Daoy (cell line): ENCODE results near the gene RAB7A. TPM values are rescaled to one million over a fixed set of nuclear protein-coding genes. Genes with fewer than 3 reads are reported as not detected.
"Not testable (repeated sequence)": the region's sequence is repeated elsewhere in the genome, so short reads cannot be mapped to it uniquely, and the experiment has no call there.

Experiments
- DNase-seq: peaks from one replicate; pipeline ENCODE4 v3.0.0-alpha.2; 2015; ENCODE audit warnings: low read depth
- total RNA-seq: library from RNA; depleted of rRNA; stranded (reverse); fragments of >200 nt; shearing (Covaris generic); gene quantifications from 2 replicates; pipeline ENCODE4 v1.2.3, GENCODE V29; 2014

RAB7A gene
- total RNA-seq, 1 experiment from 2014 or later, result 42.7 TPM

DNA sequence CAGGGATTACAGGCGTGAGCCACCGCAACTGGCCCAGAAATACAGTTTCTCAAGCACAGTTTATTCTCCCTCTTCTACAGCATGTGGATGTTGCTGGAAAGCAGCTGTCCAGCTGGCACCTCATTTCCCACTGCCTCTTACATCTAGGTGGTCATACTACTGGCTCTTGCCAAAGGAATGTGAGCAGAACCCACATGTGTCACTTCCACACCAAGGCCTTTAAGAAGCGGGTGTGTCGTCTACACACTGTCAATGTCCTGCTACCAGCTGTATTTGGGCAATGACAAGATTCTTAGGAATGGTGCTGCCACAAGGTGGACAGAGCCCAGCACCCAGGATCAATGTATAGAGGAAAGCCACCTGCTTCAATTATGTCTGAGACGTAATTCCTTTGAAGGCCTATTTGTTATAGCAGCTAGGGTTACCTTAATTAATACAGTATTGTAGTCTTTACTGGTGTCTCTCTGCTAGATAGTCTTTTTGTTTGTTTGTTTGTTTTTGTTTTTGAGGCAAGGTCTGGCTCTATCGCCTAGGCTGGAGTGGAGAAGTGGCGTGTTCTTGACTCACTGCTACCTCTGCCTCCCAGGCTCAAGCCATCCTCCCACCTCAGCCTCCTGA lies 15.1 kb upstream of the RAB7A start:
- no peak for DNase-seq

DNA sequence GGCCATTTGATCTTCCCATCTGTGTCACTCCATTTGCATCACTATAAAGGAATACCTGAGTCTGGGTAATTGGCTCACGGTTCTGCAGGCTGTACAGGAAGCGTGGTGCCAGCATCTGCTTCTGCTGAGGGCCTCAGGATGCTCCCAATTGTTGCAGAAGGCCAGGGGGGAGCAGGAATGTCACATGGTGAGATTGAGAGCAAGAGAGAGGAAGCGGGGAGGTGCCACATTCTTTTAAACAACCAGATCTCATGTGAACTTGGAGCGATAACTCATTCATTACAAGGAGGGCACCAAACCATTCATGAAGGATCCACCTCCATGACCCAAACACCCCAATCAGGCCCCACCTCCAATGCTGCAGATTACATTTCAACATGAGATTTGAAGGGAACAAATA lies 13.1 kb upstream of the RAB7A start:
- no peak for DNase-seq

DNA sequence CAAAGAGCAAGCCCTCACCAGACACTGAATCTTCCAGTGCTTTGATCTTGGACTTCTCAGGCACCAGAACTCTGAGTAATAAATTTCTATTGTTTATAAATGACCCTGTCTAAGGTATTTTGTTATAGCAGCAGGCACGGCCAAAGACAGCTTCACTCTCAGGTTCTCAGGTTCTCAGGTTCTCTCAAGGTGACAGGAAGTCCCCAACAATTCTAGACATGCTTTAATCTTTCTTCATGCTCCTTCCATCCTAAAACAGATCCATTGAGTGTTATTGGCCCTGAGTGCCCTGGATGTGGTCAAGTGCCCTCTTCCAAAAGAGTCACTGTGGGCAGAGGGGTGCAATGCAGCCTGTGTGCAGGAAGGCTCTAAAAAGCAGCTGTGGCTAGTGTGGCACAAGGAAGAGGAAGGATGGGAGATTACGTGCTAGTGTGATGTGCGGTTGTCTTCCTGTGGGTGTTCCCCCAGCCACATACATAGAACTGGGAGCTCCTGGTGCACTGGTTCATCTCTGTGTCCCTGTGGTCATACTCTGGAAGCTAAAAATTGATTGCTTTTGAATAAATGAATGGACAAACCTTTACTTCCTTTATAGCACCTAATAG lies 11.0 kb upstream of the RAB7A start:
- DNase-seq, result no peak

DNA sequence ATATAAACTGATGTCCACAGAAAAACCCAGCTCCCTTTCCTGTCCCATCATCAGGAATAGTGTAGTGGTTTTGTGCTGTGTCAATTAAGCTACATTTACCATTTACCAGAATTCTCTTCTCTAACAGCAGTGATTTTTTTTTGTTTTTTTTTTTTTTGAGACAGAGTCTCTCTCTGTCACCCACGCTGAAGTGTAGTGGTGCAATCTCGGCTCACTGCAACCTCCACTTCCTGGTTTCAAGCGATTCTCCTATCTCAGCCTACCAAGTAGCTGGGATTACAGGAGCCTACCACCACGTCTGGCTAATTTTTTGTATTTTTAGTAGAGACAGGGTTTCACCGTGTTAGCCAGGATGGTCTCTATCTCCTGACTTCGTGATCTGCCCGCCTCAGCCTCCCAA lies 7.1 kb upstream of the RAB7A start:
- DNase-seq, result not testable (repeated sequence)

DNA sequence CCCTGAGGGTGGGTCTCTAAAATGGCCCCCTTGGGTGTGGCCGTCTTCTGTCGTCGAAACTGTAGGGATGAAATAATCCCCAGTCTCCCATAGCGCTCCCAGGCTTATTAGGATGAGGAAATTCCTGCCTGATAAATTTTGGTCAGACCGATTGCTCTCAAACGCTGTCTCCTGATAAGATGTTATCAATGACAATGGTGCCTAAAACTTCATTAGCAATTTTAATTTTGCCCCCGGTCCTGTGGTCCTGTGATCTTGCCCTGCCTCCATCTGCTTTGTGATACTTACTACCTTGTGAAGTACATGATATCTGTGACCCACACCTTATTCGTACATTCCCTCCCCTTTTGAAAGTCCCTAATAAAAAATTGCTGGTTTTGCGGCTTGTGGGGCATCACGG lies 5.1 kb upstream of the RAB7A start:
- DNase-seq, result no peak

DNA sequence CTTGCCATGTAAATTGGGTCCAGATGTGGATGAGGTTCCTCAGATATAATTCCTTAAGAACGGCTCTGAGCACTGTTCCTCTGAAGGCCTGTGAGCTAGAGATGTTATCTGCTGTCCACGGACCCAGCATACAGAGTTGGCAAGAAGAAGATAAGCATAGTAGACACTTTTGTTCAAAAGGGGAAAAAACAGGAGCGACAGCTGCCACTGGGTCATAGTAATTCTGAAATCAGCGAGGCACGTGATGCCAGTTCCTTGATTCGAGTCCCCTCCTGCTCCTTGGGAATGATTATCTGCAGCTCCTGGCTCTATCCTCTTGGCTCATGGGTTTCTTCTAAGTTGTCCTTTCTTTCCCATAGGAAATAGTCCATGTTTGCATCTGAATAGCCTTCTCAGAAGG lies 2.5 kb upstream of the RAB7A start:
- no peak for DNase-seq

DNA sequence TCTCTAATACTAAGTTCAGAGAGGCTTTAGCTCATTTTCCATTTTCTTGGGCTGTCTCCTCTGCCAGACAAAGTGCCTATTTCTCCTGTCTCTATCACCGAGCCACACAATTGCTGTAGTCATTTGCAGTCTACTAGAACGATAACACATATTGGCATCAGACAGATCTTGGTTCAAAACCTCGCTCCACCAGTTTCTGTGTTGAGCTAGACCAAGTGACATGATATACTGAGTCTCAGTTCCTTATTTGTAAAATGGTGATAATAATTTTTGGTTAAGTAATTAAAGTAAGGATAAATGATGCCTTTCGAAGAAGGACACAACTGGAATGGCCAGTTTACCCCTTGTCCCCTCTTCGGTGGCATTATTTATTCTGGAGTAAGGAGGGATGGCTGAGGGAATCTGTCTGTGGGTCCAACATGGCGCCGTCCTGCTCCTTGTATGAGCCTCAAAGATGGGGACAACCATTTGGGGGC lies 398 bp upstream of the RAB7A start:
- DNase-seq, result no peak

DNA sequence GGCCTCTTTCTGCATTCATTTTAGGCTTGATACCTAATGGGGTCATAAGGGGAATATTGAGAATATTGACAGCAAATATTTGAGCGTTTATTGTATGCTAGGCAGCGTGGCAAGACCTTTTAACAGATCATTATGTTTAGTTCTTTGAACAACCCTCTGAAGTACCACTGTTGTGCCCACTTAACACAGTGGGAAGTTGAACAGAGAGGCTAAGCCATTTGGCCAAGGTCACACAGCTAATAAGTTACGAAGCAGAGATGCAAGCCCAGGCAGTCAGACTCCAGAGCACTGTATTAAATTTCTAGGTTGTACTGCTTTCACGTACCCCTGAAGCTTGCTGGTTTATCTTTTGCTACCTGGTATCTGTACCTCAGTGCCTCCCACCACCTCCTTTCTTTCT lies 1.1 kb downstream of the RAB7A start:
- no peak for DNase-seq

DNA sequence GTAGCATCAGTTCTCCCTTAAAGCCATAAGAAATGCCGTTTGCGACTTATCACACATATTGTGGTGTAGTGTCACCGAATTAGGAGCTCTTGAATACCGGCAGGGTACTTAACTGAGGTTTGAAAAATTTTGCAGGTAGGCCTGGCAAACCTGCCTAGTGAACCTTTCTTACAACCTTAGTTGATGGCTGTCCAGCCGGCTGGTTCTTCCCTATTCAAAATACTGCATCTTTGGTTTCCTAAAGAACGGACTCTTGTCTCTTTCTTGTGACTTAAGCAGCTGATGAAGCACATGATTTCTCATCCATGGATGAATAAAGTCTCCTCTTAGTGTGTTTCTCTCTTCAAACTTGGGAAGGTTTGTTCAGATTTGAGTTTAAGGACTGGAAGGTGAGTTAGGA lies 1.5 kb downstream of the RAB7A start:
- no peak for DNase-seq

DNA sequence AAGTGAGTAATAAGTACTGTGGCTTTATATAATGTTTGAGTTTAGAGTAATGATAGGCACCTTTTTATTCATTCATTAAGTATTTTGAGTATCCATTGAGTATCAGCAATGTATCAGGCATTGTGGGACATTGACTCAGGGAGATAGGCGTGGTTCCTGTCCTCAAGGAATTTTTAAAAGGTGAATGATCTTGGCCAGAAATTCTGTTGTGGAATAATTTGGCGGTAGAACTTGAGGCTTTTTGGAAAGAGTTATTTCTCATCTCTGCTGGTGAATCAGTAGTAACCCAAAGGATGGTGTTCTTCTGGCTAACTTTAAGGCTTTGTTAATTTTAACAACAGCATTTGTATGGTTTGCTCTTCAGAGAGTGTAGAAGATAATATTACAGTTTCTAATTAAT lies 2.0 kb downstream of the RAB7A start:
- no peak for DNase-seq

DNA sequence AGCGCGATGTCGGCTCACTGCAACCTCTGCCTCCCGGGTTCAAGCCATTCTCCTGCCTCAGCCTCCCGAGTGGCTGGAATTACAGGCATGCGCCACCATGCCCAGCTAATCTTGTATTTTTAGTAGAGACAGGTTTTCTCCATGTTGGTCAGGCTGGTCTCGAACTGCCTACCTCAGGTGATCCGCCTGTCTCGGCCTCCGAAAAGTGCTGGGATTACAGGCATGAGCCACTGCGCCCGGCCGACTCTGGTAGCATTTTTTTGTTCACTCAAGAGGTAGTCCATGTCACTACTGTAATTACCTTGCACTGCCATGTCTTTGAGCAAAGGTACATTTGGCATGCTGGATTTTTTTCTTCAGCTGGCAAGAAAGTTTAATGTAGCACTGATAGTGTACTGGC lies 2.5 kb downstream of the RAB7A start:
- not testable (repeated sequence) for DNase-seq

DNA sequence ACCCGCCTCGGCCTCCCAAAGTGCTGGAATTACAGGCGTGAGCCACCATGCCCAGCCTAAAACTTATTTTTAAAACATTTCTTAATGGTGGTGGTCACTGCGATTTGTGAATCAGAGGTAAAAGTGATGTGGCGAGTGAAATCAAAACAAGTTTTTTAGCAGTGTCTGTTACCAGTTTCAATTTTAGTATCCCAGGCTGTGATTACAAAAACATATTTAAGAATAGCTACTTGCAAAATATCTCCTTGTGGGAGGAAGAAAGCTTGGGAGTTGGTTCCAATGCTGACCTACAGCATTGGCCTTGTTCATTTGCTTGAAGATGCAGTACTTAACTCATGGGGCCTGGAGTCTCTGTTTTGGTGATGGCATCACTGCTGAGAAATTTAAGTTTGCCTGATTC lies 4.5 kb downstream of the RAB7A start:
- DNase-seq, result no peak

DNA sequence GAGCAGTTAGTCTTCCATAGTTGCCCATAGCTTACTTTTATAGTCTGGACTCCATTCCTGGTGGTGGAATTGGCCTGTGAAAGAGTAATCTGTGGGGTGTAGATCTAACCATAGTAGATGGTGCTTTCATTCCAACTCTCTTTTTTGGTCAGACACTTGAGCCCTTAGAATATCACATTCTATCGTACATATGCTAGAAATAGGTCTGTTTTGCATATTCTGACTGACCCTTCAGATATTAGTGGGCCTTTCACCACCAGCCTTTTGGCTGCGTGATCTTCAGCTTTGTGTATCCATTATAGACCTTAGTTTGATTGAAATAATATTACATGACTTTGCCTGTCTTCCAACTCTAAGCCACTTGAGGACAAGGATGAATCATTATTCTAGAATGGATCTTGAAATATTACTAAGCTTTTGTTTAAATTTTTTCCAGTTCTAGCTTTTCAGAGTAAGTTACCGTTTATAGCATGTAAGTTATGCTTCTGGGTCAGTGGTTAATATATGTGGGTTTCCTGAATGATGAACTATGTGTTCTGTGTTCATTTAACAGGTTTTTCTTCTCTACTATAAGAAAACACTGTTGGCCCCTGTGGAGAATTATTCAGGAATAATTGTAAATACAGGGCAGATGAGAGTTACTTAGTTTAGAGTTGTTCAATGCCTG lies 8.7 kb downstream of the RAB7A start:
- no peak for DNase-seq

DNA sequence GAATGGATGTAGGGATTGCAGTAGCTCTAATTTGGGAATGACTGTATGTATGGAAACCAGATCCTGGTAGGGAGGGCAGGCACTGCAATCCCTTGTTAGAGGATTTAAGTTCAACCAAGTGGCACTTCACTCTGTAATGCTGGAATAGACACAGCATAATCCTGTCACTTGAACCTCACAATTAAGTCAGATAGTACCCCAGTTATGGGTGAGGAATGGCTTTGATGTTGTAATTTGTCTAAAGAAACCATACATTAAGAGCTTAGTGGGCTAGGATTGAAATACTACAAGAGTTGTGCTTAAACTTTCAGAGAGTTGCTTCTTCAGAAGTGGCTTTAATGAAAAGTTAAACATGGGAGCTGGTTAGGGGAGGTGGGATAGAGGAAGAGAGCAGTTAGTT lies 9.3 kb downstream of the RAB7A start:
- no peak for DNase-seq

DNA sequence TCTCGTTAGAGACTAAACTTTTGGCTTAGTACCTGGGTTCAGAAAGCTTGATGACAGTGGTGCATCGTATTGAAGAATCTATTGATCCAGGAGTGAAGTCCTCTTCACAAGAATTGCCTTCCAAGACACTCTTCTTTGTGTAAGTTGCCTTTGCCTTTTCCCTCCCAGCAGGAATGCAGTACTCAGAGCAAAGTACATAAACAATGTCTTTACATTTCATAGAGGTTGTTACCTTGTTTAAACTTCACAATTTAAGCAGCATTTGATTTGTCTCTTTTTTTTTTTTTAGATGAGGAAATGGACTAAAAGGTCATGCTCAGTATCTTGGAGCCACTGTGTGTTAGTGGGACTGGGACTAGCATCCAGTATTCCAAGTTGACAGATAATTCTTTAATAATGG lies 9.9 kb downstream of the RAB7A start:
- DNase-seq, result no peak

DNA sequence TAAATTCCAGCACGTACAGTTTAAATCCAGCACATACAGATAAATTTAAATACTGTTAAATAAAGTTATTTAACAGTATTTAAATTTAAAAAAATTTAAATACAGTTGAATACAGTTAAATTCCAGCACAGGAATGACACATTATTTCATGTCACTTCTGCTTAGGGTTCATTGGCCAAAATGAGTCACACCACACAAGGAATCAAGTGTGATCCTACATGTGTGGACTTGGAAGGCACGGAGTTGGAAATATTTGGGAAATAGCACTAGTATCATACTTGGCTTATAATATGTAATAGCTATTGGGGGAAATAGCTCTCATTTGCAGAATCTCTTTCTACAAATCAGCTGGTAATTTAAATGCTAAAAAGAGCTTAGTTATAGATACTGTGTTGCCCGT lies 10.6 kb downstream of the RAB7A start:
- no peak for DNase-seq

DNA sequence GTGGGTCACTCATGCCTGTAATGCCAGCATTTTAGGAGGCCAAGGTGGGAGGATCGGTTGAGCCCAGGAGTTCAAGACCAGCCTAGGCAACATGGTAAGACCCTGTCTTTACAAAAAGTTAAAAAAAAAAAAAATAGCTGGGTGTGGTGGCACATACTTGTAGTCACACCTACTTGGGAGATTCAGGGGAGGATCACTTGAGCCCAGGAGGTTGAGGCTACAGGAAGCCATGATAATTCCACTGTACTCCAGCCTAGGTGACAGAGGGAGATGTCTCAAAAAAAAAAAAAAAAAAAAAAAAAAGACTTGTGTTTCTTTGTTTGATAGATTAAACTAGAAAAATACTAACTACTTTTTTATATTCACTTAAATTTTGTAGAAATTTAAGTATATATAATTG lies 14.6 kb downstream of the RAB7A start:
- DNase-seq, result no peak

DNA sequence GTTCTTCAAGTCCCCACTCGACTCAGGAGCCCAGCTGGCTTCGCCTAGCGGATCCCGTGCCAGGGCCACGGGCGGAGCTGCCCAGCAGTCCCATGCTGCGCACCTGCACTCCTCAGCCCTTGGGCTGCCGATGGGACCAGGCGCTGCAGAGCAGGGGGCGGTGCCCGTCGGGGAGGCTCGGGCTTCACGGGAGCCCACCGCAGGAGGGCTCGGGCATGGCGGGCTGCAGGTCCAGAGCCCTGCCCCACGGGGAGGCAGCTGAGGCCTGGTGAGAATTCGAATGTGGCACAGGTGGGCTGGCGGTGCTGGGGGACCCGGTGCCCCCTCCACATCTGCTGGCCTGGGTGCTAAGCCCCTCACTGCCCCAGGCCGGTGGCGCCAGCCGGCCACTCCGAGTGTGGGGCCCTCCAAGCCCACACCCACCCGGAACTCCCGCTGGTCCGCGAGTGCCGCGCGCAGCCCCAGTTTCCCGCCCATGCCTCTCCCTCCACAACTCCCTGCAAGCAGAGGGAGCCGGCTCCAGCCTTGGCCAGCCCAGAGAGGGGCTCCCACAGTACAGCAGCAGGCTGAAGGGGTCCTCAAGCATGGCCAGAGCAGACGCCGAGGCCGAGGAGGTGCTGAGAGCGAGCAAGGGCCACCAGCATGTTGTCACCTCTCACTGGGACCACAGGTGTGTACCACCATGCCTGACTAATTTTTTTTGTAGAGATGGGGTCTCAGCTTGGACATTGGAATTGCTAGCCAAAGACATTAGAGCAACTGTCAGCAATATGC lies 17.0 kb downstream of the RAB7A start:
- no peak for DNase-seq

DNA sequence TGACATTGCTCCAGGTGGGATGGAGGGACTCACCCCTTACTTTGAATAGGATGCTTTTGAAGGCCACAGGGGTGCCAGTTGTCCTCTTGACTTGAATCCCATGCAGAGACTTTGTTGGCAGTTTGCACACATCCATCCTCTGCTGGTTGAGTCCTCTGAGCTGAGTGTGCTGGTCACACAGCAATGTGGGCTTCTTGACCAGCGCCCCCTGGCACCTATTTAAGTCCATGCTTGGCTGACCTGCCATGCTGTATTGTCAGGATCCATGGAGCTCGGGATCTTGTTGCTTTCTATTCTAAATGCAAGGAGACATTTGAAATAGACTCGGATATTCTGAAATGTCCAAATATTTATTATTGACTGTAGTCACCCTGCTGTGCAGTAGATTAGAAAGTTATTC lies 19.8 kb downstream of the RAB7A start:
- DNase-seq, result no peak

DNA sequence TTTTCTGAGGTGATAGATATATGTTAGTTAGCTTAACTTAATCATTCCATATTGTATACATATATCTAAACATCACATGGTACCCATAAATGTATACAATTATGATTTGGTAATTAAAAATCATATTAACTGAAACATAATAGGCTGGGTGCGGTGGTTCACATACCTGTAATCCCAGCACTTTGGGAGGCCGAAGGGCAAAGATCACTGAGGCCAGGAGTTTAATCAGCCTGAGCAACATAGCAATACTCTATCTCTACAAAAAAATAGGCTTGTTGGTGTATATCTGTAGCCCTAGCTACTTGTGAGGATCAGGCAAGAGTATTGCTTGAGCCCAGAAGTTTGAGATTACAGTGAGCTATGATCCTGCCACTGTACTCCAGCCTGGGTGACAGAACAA lies 20.9 kb downstream of the RAB7A start:
- no peak for DNase-seq

DNA sequence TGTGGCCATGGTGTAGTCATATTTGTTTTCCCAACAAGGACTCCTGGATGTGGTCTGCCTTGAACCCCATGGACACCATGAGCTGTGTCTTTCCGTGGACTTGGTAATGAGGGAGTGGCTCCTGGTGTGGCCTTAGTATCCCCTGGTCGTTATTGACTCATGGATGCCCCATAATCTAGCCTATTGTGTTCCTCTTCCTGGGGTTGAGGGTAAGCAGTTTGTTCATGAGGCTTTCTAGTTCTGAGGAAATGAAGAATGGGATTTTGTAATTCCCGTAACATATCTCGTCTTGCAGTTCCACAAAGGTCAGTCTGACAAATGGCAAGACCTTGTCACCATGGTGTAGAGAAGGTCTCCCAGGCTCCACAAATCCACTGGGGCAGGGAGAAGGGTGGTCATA lies 22.6 kb downstream of the RAB7A start:
- DNase-seq, result no peak

DNA sequence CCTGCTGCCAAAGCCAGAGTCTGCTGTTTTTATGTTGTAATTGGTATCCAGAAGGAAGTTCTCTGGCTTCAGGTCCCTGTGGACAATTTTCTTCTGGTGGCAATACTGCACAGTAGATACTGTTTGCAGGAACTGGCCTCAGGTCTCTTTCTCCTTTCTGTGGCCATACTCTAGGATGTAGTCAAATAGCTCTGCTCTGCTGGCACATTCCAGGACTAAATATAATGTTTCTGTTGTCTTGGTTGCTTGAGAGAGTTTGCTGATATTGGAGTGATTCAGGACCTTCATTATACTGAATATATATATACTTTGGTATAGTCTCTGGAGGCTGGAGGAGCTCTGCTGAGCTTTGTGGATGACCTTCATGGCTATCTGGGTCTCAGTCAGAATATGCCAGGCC lies 23.1 kb downstream of the RAB7A start:
- DNase-seq, result no peak

DNA sequence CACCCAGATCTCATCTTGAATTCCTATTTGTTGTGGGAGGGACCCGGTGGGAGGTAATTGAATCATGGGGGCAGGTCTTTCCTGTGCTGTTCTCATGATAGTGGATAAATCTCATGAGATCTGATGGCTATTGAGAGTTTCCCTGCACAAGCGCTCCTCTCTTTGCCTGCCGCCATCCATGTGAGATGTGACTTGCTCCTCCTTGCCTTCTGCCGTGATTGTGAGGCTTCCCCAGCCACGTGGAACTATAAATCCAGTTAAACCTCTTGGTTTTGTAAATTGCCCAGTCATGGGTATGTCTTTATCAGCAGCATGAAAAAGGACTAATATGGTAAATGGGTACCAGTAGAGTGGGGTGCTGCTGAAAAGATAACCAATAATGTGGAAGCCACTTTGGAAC lies 23.6 kb downstream of the RAB7A start:
- not testable (repeated sequence) for DNase-seq
